Heart left ventricle (tissue), 16 donors: Measurements from ENCODE around the gene IGFBP2. TPM values are rescaled to one million over a fixed set of nuclear protein-coding genes. Genes with fewer than 3 reads are reported as not detected.

Experiments used
- ATAC-seq, 4 donors: fragments of 200-7000 bp; cut with Tn5 transposase; one replicate each; pipeline ENCODE4 v1.9.1; 2020 to 2022; ENCODE audit warnings: moderate library complexity in 4 of 4, mild to moderate bottlenecking in 3 of 4, moderate number of reproducible peaks in 1 of 4
- DNase-seq, 5 donors: peaks; one replicate each; pipeline ENCODE4 v3.0.0-alpha.2; 2020
- H3K27ac ChIP-seq, 12 donors: fragments of 200-600 bp; sonication (generic) in 4 of 12; one replicate each; pipeline versions ENCODE4 v1.5.0 to v1.8.0; 2016 to 2022; ENCODE audit warnings: mild to moderate bottlenecking in 2 of 12
- H3K27me3 ChIP-seq, 9 donors: fragments of 200-600 bp; sonication (generic) in 2 of 9; one replicate each; pipeline versions ENCODE4 v1.5.1 to v1.8.0; 2016 to 2022; ENCODE audit warnings: mild to moderate bottlenecking in 3 of 9
- H3K36me3 ChIP-seq, 9 donors: fragments of 200-600 bp; sonication (generic) in 2 of 9; one replicate each; pipeline versions ENCODE4 v1.5.0 to v1.8.0; 2018 to 2022; ENCODE audit warnings: mild to moderate bottlenecking in 2 of 9
- H3K4me1 ChIP-seq, 12 donors: fragments of 200-600 bp; sonication (generic) in 4 of 12; one replicate each; pipeline versions ENCODE4 v1.5.0 to v1.8.0; 2016 to 2022; ENCODE audit warnings: mild to moderate bottlenecking in 3 of 12
- H3K4me3 ChIP-seq, 12 donors: fragments of 200-600 bp; sonication (generic) in 4 of 12; one replicate each; pipeline versions ENCODE4 v1.5.0 to v1.8.0; 2017 to 2022; ENCODE audit warnings: mild to moderate bottlenecking in 9 of 12, moderate library complexity in 4 of 12
- H3K9me3 ChIP-seq, 12 donors: fragments of 200-600 bp; sonication (generic) in 4 of 12; one replicate each; pipeline versions ENCODE4 v1.5.0 to v1.8.0; 2016 to 2022; ENCODE audit warnings: mild to moderate bottlenecking in 1 of 12
- CTCF ChIP-seq, 12 donors: fragments of 200-600 bp; sonication (generic) in 4 of 12; IDR thresholded peaks; one replicate each; pipeline versions ENCODE4 v1.5.0 to v1.8.0; 2018 to 2022; ENCODE audit warnings: antibody characterized with exemption in 12 of 12, mild to moderate bottlenecking in 5 of 12
- POLR2A ChIP-seq, 2 donors: fragments of 450-650 bp; IDR thresholded peaks; one replicate each; pipeline ENCODE4 v1.6.1; 2017; ENCODE audit warnings: antibody characterized with exemption in 2 of 2, mild to moderate bottlenecking in 2 of 2, moderate library complexity in 2 of 2
- WGBS, 4 donors: extraction: QIAGEN DNeasy Blood & Tissue Kit in 2 of 4; methylation state at CpG; one replicate each; pipeline versions ENCODE4 v1.1.5 to v1.1.7; 2013 to 2018; 5-methylcytosine and 5-hydroxymethylcytosine counted together
- intact Hi-C, 10 donors: fragments of 100-400 bp; cut with DNase I; formaldehyde crosslinking; loops; one replicate each; pipeline versions ENCODE4 v1.11.1 to v1.14.2; 2022
- polyA plus RNA-seq, 2 donors: library from polyadenylated mRNA; stranded (reverse); fragments of 200-250 nt; gene quantifications; one replicate each; pipeline ENCODE4 v1.2.3, GENCODE V29; 2013
- total RNA-seq, 9 donors: library from RNA; depleted of rRNA in 2 of 9; stranded (reverse); fragments of >200 nt in 2 of 9; fragmentation: NEBNext Ultra II Directional in 3 of 9; extraction: Animal tissue kit (Norgen Biotek cat#: 25700) in 3 of 9; gene quantifications; one replicate each; pipeline versions ENCODE4 v1.1.0 to v1.2.4, GENCODE V29; 2016 to 2023
- donor health status: ischemic (EF 13 %, LVEDD 7.1; RV severe dilation, severe dysfunction).
- donor health status: healthy with polysubstance abuse.
- donor health status: DM: no; HTN: yes; CAD: no.
- donor health status: DM: no; HTN: no; CAD: no.
- donor health status: ischemic (EF 25% LVEDD 6.9; RV normal size, moderate dysfunction).
- donor health status: ischemic (EF 25% LVEDD 5.7; RV mildly dilated, moderate dysfunction).
- donor health status: healthy.
- donor health status: DM: yes; HTN: yes; CAD: no.
- donor health status: ischemic (EF 35%, LVEDD 5.7; RV mildly dilated, moderate dysfunction).
- donor health status: nonischemic (EF 11% LVEDD 7.7; RV severe dilation, severe dysfunction).
- donor health status: DM: yes; HTN: yes; CAD: no.
- donor health status: PGD.
- donor health status: ischemic (EF 29% LVEDD 5.4; RV normal size, mild dysfunction).
- donor health status: nonischemic (EF 23%, LVEDD 6.1; RV moderate dilation, normal function).

IGFBP2 gene
- total and polyA plus RNA-seq, 11 donors: 57.2 to 326 (median 113) TPM

GRCh38 chr2:216643986-216644659 lies 10.9 kb downstream of the IGFBP2 start:
- peak; percentile 32 to 56 (median 41) for ATAC-seq
- TF ChIP-seq POLR2A (IDR thresholded peaks at IDR 0.05): no peak
- no peaks in the 10 kb centered on the region for H3K9me3 ChIP-seq

GRCh38 chr2:216644842-216645635 lies 11.8 kb downstream of the IGFBP2 start:
- ATAC-seq: peak in 3 of 4 donors; percentile 26 to 34 (median 30)
- Histone ChIP-seq H3K4me1 (peaks cover 0 to 45% (median 24%) of the 10 kb centered on the region in 12 donors), H3K9me3 (no peaks in the 10 kb centered on the region), H3K27me3 (no peaks in the 10 kb centered on the region), H3K36me3 (no peaks in the 10 kb centered on the region), H3K27ac (peak overlapping the region in 11 of 12 donors; percentile 41 to 68 (median 57)), H3K4me3 (no peak overlapping the region)
- 53 to 66% (median 57%) methylated on average over 4 of the region's 4 CpGs for WGBS, 4 donors
- no peak for TF ChIP-seq CTCF (IDR thresholded peaks at IDR 0.05)
- no peak for TF ChIP-seq POLR2A (IDR thresholded peaks at IDR 0.05)
- DNase-seq: no peak
- intact Hi-C loops: no loop called here

More at GRCh38 chr2:216643986-216644659, 10.9 kb downstream of the IGFBP2 start:
- intact Hi-C loops: no loop called here
- no peaks in the 10 kb centered on the region for H3K27me3 ChIP-seq
- 41 to 51% (median 45%) methylated on average over 5 of the region's 5 CpGs for WGBS, 4 donors
- H3K36me3 ChIP-seq: peaks cover 0 to 6% (median 0%) of the 10 kb centered on the region in 9 donors
- H3K4me1 ChIP-seq: peaks cover 0 to 37% (median 19%) of the 10 kb centered on the region in 12 donors
- no peak for DNase-seq
- H3K4me3 ChIP-seq: no peak overlapping the region
- peak overlapping the region; percentile 41 to 68 (median 56) for H3K27ac ChIP-seq

GRCh38 chr2:216645636-216645950 lies 12.4 kb downstream of the IGFBP2 start:
- 63 to 75% (median 69%) methylated on average over 3 of the region's 3 CpGs for WGBS, 4 donors
- Histone ChIP-seq H3K4me3 (no peak overlapping the region), H3K27ac (peak overlapping the region in 2 of 12 donors; percentile 17 to 68), H3K9me3 (no peaks in the 10 kb centered on the region), H3K4me1 (peaks cover 0 to 48% (median 24%) of the 10 kb centered on the region in 12 donors), H3K27me3 (no peaks in the 10 kb centered on the region), H3K36me3 (no peaks in the 10 kb centered on the region)
- DNase-seq (no peak), ATAC-seq (no peak)
- TF ChIP-seq POLR2A (IDR thresholded peaks at IDR 0.05) (no peak), CTCF (IDR thresholded peaks at IDR 0.05) (no peak)
- intact Hi-C loops: no loop called here

GRCh38 chr2:216646116-216646515 lies 12.9 kb downstream of the IGFBP2 start:
- H3K27ac ChIP-seq: no peak overlapping the region
- H3K4me1 ChIP-seq: peaks cover 0 to 46% (median 24%) of the 10 kb centered on the region in 12 donors
- ATAC-seq: no peak
- 95 to 99% (median 98%) methylated on average over 3 of the region's 3 CpGs for WGBS, 4 donors
- H3K4me3 ChIP-seq: no peak overlapping the region
- DNase-seq: no peak
- TF ChIP-seq CTCF (IDR thresholded peaks at IDR 0.05): no peak
- no peak for TF ChIP-seq POLR2A (IDR thresholded peaks at IDR 0.05)
- H3K9me3 ChIP-seq: no peaks in the 10 kb centered on the region
- H3K27me3 ChIP-seq: no peaks in the 10 kb centered on the region
- no peaks in the 10 kb centered on the region for H3K36me3 ChIP-seq
- intact Hi-C loops: no loop called here
